ENCODE data around the gene H2BK1. TPM values are rescaled to one million over a fixed set of nuclear protein-coding genes. Genes with fewer than 3 reads are reported as not detected.

H2BK1 gene
- total RNA-seq, 1 experiment from 2014 or later: not detected

DNA sequence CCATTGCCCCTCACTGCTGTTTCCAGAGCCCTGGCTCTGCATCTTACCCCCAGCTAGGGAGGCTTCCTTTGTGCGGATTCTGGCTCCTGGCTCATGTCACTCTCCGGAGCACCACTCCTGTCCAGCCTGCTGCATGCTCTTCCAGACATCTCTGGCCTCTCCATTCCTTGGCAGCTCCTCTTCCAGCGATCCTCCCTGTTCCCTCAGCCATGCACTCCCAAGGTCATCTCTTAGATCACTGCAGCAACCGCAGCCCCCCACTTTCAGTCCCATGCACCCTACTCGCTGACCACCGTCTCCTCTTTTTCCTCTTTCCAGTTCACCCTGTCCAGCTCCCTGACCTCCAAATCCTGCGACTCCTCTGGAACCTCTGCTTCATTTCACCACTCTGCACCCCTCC, 45.1 kb upstream of the H2BK1 start:
- Histone ChIP-seq H3K27ac (no peak overlapping the region), H3K9me2 (ENCODE audit: insufficient read depth) (no peaks in the 10 kb centered on the region), H3K4me2 (no peak overlapping the region), H3K4me3 (no peak overlapping the region), H3K9me3 (ENCODE audit: insufficient read depth, low read depth) (no peaks in the 10 kb centered on the region), H3F3A (ENCODE audit: insufficient read depth, low read depth) (no peaks in the 10 kb centered on the region; the same call in 1 of the 2 replicates), H4K20me1 (ENCODE audit: insufficient read depth) (0 out of 2 replicates have a peak, but pooled peaks cover 3% of the 10 kb centered on the region), H2AFZ (no peak overlapping the region), H3K4me1 (replicated peaks; ENCODE audit: insufficient read depth) (no peaks in the 10 kb centered on the region), H3K36me3 (ENCODE audit: low read depth) (no peaks in the 10 kb centered on the region), H3K79me2 (ENCODE audit: low read depth) (no peaks in the 10 kb centered on the region), H3K27me3 (ENCODE audit: insufficient read depth, low read depth) (peaks cover 94% of the 10 kb centered on the region)
- intact Hi-C loops (cut with micrococcal nuclease; ENCODE audit: unreplicated experiment): no loop called here
- POLR2A ChIA-PET (ENCODE audit: unreplicated experiment): no interaction called here
- TF ChIP-seq CTCF (conservative IDR thresholded peaks at IDR 0.05) (no peak), EZH2 (IDR thresholded peaks at IDR 0.05; ENCODE audit: low read depth) (no peak)
- CTCF ChIA-PET: interaction anchor here (0.6 to 0.7 kb wide), 2 partner anchors 11 to 184 kb away, joined by 3 read pairs; partner anchors contain the start of gene CRYGN
- DNase-seq: no peak
- BruUV-seq (replicated peaks): no TSS peak

DNA sequence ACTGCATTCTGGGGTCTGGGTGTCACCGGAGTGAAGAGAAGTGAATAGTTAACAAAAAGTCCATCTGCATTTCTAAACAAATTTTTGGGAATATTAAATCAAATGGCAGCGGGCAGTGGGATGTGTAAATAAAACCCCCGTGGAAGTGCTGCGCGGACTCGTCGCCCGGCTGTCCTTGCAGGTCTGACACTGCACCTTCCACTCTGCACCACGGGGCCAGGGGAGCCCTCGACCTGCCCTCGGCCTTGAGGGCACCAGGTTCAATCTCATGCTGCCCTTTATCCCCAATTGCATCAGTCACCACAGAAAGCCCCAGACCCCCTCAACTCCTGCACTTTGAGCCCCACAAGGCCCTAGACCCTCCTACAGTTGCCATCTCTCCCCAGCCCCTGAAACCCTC, 44.6 kb upstream of the H2BK1 start:
- no peak overlapping the region for H2AFZ ChIP-seq
- ChIA-PET POLR2A (ENCODE audit: unreplicated experiment) (no interaction called here), CTCF (no interaction called here)
- peaks cover 94% of the 10 kb centered on the region for H3K27me3 ChIP-seq (ENCODE audit: insufficient read depth, low read depth)
- DNase-seq: no peak
- no peaks in the 10 kb centered on the region for H3K36me3 ChIP-seq (ENCODE audit: low read depth)
- no peak overlapping the region for H3K4me2 ChIP-seq
- no peak overlapping the region for H3K4me3 ChIP-seq
- no peaks in the 10 kb centered on the region; the same call in 1 of the 2 replicates for H3F3A ChIP-seq (ENCODE audit: insufficient read depth, low read depth)
- no peaks in the 10 kb centered on the region for H3K9me3 ChIP-seq (ENCODE audit: insufficient read depth, low read depth)
- intact Hi-C loops (cut with micrococcal nuclease; ENCODE audit: unreplicated experiment): no loop called here
- no TSS peak for BruUV-seq (replicated peaks)
- H3K9me2 ChIP-seq (ENCODE audit: insufficient read depth): no peaks in the 10 kb centered on the region
- TF ChIP-seq EZH2 (IDR thresholded peaks at IDR 0.05; ENCODE audit: low read depth) (no peak), CTCF (conservative IDR thresholded peaks at IDR 0.05) (no peak)
- H3K4me1 ChIP-seq (replicated peaks; ENCODE audit: insufficient read depth): no peaks in the 10 kb centered on the region
- no peak overlapping the region for H3K27ac ChIP-seq
- 0 out of 2 replicates have a peak, but pooled peaks cover 3% of the 10 kb centered on the region for H4K20me1 ChIP-seq (ENCODE audit: insufficient read depth)
- no peaks in the 10 kb centered on the region for H3K79me2 ChIP-seq (ENCODE audit: low read depth)

- Histone ChIP-seq H3K9me3 (ENCODE audit: insufficient read depth, low read depth) (no peaks in the 10 kb centered on the region), H4K20me1 (ENCODE audit: insufficient read depth) (0 out of 2 replicates have a peak, but pooled peaks cover 3% of the 10 kb centered on the region), H3K79me2 (ENCODE audit: low read depth) (no peaks in the 10 kb centered on the region), H3K4me3 (no peak overlapping the region), H3K4me2 (no peak overlapping the region), H3K27ac (no peak overlapping the region), H3K27me3 (ENCODE audit: insufficient read depth, low read depth) (peaks cover 90% of the 10 kb centered on the region), H3K9me2 (ENCODE audit: insufficient read depth) (no peaks in the 10 kb centered on the region), H3F3A (ENCODE audit: insufficient read depth, low read depth) (no peaks in the 10 kb centered on the region; the same call in 1 of the 2 replicates), H3K4me1 (replicated peaks; ENCODE audit: insufficient read depth) (no peaks in the 10 kb centered on the region), H2AFZ (no peak overlapping the region), H3K36me3 (ENCODE audit: low read depth) (no peaks in the 10 kb centered on the region)
- intact Hi-C loops (cut with micrococcal nuclease; ENCODE audit: unreplicated experiment): no loop called here
- BruUV-seq (replicated peaks): no TSS peak
- no peak for DNase-seq
- POLR2A ChIA-PET (ENCODE audit: unreplicated experiment): no interaction called here
- TF ChIP-seq EZH2 (IDR thresholded peaks at IDR 0.05; ENCODE audit: low read depth) (no peak), CTCF (conservative IDR thresholded peaks at IDR 0.05) (no peak)
- CTCF ChIA-PET: no interaction called here
These were observed 44.0 kb upstream of the H2BK1 start for GRCh38 chr7:151254316-151254715.
